Activated CD4-positive, alpha-beta T cell treated with anti-CD3 and anti-CD28 coated beads, Interleukin-2, amount 10 ng/mL, durations not matched to agents 24 days and 14 days (primary cell): ENCODE results near the gene PAGE4. TPM values are rescaled to one million over a fixed set of nuclear protein-coding genes. Genes with fewer than 3 reads are reported as not detected.

Experiments used
- DNase-seq: peaks from one replicate; pipeline ENCODE4 v3.0.0; 2022
- H3K27ac Mint-ChIP-seq: one replicate; pipeline ENCODE4 v1.8.0; 2022; ENCODE audit warnings: mild to moderate bottlenecking, mixed read lengths
- H3K27me3 Mint-ChIP-seq: one replicate; pipeline ENCODE4 v1.8.0; 2022; ENCODE audit warnings: mixed read lengths
- H3K36me3 Mint-ChIP-seq: one replicate; pipeline ENCODE4 v1.8.0; 2022; ENCODE audit warnings: low read depth, mild to moderate bottlenecking, mixed read lengths
- H3K4me1 Mint-ChIP-seq: one replicate; pipeline ENCODE4 v1.8.0; 2021; ENCODE audit warnings: mixed read lengths
- H3K4me3 Mint-ChIP-seq: one replicate; pipeline ENCODE4 v1.8.0; 2022; ENCODE audit warnings: mild to moderate bottlenecking, moderate library complexity, mixed read lengths
- H3K9me3 Mint-ChIP-seq: one replicate; pipeline ENCODE4 v1.8.0; 2021; ENCODE audit warnings: mixed read lengths
- intact Hi-C: fragments of 100-400 bp; cut with micrococcal nuclease; formaldehyde crosslinking; loops from one replicate; pipeline ENCODE4 v1.15.1; 2023
- total RNA-seq: library from RNA; stranded (reverse); gene quantifications from 2 replicates; pipeline ENCODE4 v1.2.3, GENCODE V29; 2022

The PAGE4 gene
- not detected in 2 replicates for total RNA-seq

- Mint-ChIP-seq H3K9me3 (no peaks in the 10 kb centered on the region), H3K4me3 (no peak within 1 kb of the TSS), H3K4me1 (no peaks in the 10 kb centered on the region), H3K36me3 (no peaks in the 10 kb centered on the region), H3K27me3 (peaks cover 7% of the 10 kb centered on the region), H3K27ac (no peak within 1 kb of the TSS)
- DNase-seq = no peak
- intact Hi-C loops = no loop called here
These were observed at the start of gene PAGE4 for GRCh38 chrX:49829016-49829415. Gene PAGE4 (plus strand): TSS chrX:49829303. CDS start chrX:49830429, 1,126 bp downstream.

GRCh38 chrX:49784747-49785280 lies 44.3 kb upstream of the PAGE4 start:
- H3K4me1 Mint-ChIP-seq = no peaks in the 10 kb centered on the region
- no peaks in the 10 kb centered on the region for H3K27me3 Mint-ChIP-seq
- intact Hi-C loops = no loop called here
- DNase-seq = no peak
- H3K27ac Mint-ChIP-seq = no peak overlapping the region
- no peaks in the 10 kb centered on the region for H3K9me3 Mint-ChIP-seq
- H3K4me3 Mint-ChIP-seq = no peak overlapping the region
- H3K36me3 Mint-ChIP-seq = no peaks in the 10 kb centered on the region

GRCh38 chrX:49792376-49792775 lies 36.7 kb upstream of the PAGE4 start:
- DNase-seq = no peak
- H3K4me1 Mint-ChIP-seq = no peaks in the 10 kb centered on the region
- H3K9me3 Mint-ChIP-seq = no peaks in the 10 kb centered on the region

GRCh38 chrX:49793686-49794085 lies 35.4 kb upstream of the PAGE4 start:
- Mint-ChIP-seq H3K4me1 (no peaks in the 10 kb centered on the region), H3K9me3 (no peaks in the 10 kb centered on the region), H3K4me3 (no peak overlapping the region), H3K27ac (no peak overlapping the region), H3K27me3 (no peaks in the 10 kb centered on the region), H3K36me3 (no peaks in the 10 kb centered on the region)
- intact Hi-C loops = no loop called here
- no peak for DNase-seq

More at GRCh38 chrX:49792376-49792775, 36.7 kb upstream of the PAGE4 start:
- intact Hi-C loops = no loop called here
- Mint-ChIP-seq H3K27ac (no peak overlapping the region), H3K27me3 (no peaks in the 10 kb centered on the region), H3K4me3 (no peak overlapping the region), H3K36me3 (no peaks in the 10 kb centered on the region)

GRCh38 chrX:49799828-49800227 lies 29.3 kb upstream of the PAGE4 start:
- peaks cover 3% of the 10 kb centered on the region for H3K27me3 Mint-ChIP-seq
- H3K27ac Mint-ChIP-seq = no peak overlapping the region
- H3K36me3 Mint-ChIP-seq = no peaks in the 10 kb centered on the region
- H3K9me3 Mint-ChIP-seq = no peaks in the 10 kb centered on the region
- no peak overlapping the region for H3K4me3 Mint-ChIP-seq
- no peaks in the 10 kb centered on the region for H3K4me1 Mint-ChIP-seq
- DNase-seq = no peak
- intact Hi-C loops = no loop called here

GRCh38 chrX:49809891-49810632 lies 19.0 kb upstream of the PAGE4 start:
- no peaks in the 10 kb centered on the region for H3K4me1 Mint-ChIP-seq
- H3K27ac Mint-ChIP-seq = peak overlapping the region; percentile 10
- intact Hi-C loops = no loop called here
- DNase-seq = no peak
- H3K36me3 Mint-ChIP-seq = no peaks in the 10 kb centered on the region
- H3K27me3 Mint-ChIP-seq = no peaks in the 10 kb centered on the region
- no peaks in the 10 kb centered on the region for H3K9me3 Mint-ChIP-seq
- no peak overlapping the region for H3K4me3 Mint-ChIP-seq

GRCh38 chrX:49812177-49812576 lies 16.9 kb upstream of the PAGE4 start:
- H3K4me3 Mint-ChIP-seq = no peak overlapping the region
- H3K27me3 Mint-ChIP-seq = no peaks in the 10 kb centered on the region
- no peaks in the 10 kb centered on the region for H3K36me3 Mint-ChIP-seq
- no peaks in the 10 kb centered on the region for H3K4me1 Mint-ChIP-seq
- DNase-seq = no peak
- H3K27ac Mint-ChIP-seq = no peak overlapping the region
- no peaks in the 10 kb centered on the region for H3K9me3 Mint-ChIP-seq
- intact Hi-C loops = no loop called here

GRCh38 chrX:49816435-49816834 lies 12.7 kb upstream of the PAGE4 start:
- intact Hi-C loops = no loop called here
- Mint-ChIP-seq H3K27ac (no peak overlapping the region), H3K4me3 (no peak overlapping the region), H3K36me3 (no peaks in the 10 kb centered on the region), H3K27me3 (no peaks in the 10 kb centered on the region), H3K4me1 (no peaks in the 10 kb centered on the region), H3K9me3 (no peaks in the 10 kb centered on the region)
- DNase-seq = no peak

- Mint-ChIP-seq H3K4me3 (no peak overlapping the region), H3K27ac (no peak overlapping the region), H3K9me3 (no peaks in the 10 kb centered on the region), H3K4me1 (no peaks in the 10 kb centered on the region), H3K36me3 (no peaks in the 10 kb centered on the region), H3K27me3 (peaks cover 5% of the 10 kb centered on the region)
- intact Hi-C loops = no loop called here
- DNase-seq = no peak
These were observed 9.3 kb downstream of the PAGE4 start for GRCh38 chrX:49838374-49838773.

- no peak overlapping the region for H3K27ac Mint-ChIP-seq
- H3K4me1 Mint-ChIP-seq = no peaks in the 10 kb centered on the region
- H3K27me3 Mint-ChIP-seq = no peaks in the 10 kb centered on the region
- intact Hi-C loops = no loop called here
- no peaks in the 10 kb centered on the region for H3K9me3 Mint-ChIP-seq
- no peaks in the 10 kb centered on the region for H3K36me3 Mint-ChIP-seq
- H3K4me3 Mint-ChIP-seq = no peak overlapping the region
- DNase-seq = peak; percentile 66
These were observed 11.6 kb downstream of the PAGE4 start for GRCh38 chrX:49840679-49841078.

- Mint-ChIP-seq H3K27ac (no peak overlapping the region), H3K4me3 (no peak overlapping the region), H3K4me1 (no peaks in the 10 kb centered on the region), H3K27me3 (peaks cover 2% of the 10 kb centered on the region), H3K36me3 (no peaks in the 10 kb centered on the region), H3K9me3 (no peaks in the 10 kb centered on the region)
- DNase-seq = no peak
- intact Hi-C loops = no loop called here
These were observed 13.5 kb downstream of the PAGE4 start for GRCh38 chrX:49842621-49843020.

- H3K27ac Mint-ChIP-seq = no peak overlapping the region
These were observed 15.5 kb downstream of the PAGE4 start for GRCh38 chrX:49844611-49845010.

GRCh38 chrX:49845701-49846403 lies 16.7 kb downstream of the PAGE4 start:
- H3K4me3 Mint-ChIP-seq = no peak overlapping the region
- intact Hi-C loops = no loop called here

More at GRCh38 chrX:49844611-49845010, 15.5 kb downstream of the PAGE4 start:
- no peak for DNase-seq
- Mint-ChIP-seq H3K27me3 (peaks cover 2% of the 10 kb centered on the region), H3K36me3 (no peaks in the 10 kb centered on the region), H3K4me1 (no peaks in the 10 kb centered on the region), H3K9me3 (no peaks in the 10 kb centered on the region), H3K4me3 (no peak overlapping the region)
- intact Hi-C loops = no loop called here

GRCh38 chrX:49846522-49846921 lies 17.4 kb downstream of the PAGE4 start:
- H3K4me3 Mint-ChIP-seq = no peak overlapping the region
- H3K4me1 Mint-ChIP-seq = no peaks in the 10 kb centered on the region
- no peak for DNase-seq
- H3K36me3 Mint-ChIP-seq = no peaks in the 10 kb centered on the region
- H3K27me3 Mint-ChIP-seq = peaks cover 5% of the 10 kb centered on the region
- intact Hi-C loops = no loop called here
- H3K9me3 Mint-ChIP-seq = no peaks in the 10 kb centered on the region
- peak overlapping the region; percentile 70 for H3K27ac Mint-ChIP-seq

More at GRCh38 chrX:49845701-49846403, 16.7 kb downstream of the PAGE4 start:
- H3K9me3 Mint-ChIP-seq = no peaks in the 10 kb centered on the region
- H3K27me3 Mint-ChIP-seq = peaks cover 5% of the 10 kb centered on the region
- H3K27ac Mint-ChIP-seq = no peak overlapping the region
- no peaks in the 10 kb centered on the region for H3K4me1 Mint-ChIP-seq
- no peak for DNase-seq
- no peaks in the 10 kb centered on the region for H3K36me3 Mint-ChIP-seq
